ENCODE data around the gene TPST2. TPM values are rescaled to one million over a fixed set of nuclear protein-coding genes. Genes with fewer than 3 reads are reported as not detected.

The TPST2 gene
- total RNA-seq, 1 experiment from 2014 or later = 23.1 TPM

Other genes with a start within 250 kb of the TPST2 start
- gene ASPHD2, start 160.9 kb downstream of the TPST2 start, total RNA-seq (2014; rRNA removed; shearing (Covaris generic)) = 3.9 and 4.2 TPM in 2 replicates
- gene HPS4, start 106.3 kb downstream of the TPST2 start, total RNA-seq (2014; rRNA removed; shearing (Covaris generic)) = 29.3 and 38.2 TPM in 2 replicates
- gene SRRD, start 106.3 kb downstream of the TPST2 start, total RNA-seq (2014; rRNA removed; shearing (Covaris generic)) = 32.8 and 43.5 TPM in 2 replicates
- 42.9 and 64.3 TPM in 2 replicates for gene TFIP11, start 77.7 kb downstream of the TPST2 start, total RNA-seq (2014; rRNA removed; shearing (Covaris generic))
- gene CRYBB1, start 27.9 kb upstream of the TPST2 start, total RNA-seq (2014; rRNA removed; shearing (Covaris generic)) = not detected in 2 replicates
- gene CRYBA4, start 31.8 kb upstream of the TPST2 start, total RNA-seq (2014; rRNA removed; shearing (Covaris generic)) = not detected in 2 replicates
- 0.06 and 0.27 TPM in 2 replicates for gene MIAT, start 67.5 kb upstream of the TPST2 start, total RNA-seq (2014; rRNA removed; shearing (Covaris generic))

Measured in Daoy (cell line).